Measurements from ENCODE around the gene HSPB6.

Gene HSPB6

DNA sequence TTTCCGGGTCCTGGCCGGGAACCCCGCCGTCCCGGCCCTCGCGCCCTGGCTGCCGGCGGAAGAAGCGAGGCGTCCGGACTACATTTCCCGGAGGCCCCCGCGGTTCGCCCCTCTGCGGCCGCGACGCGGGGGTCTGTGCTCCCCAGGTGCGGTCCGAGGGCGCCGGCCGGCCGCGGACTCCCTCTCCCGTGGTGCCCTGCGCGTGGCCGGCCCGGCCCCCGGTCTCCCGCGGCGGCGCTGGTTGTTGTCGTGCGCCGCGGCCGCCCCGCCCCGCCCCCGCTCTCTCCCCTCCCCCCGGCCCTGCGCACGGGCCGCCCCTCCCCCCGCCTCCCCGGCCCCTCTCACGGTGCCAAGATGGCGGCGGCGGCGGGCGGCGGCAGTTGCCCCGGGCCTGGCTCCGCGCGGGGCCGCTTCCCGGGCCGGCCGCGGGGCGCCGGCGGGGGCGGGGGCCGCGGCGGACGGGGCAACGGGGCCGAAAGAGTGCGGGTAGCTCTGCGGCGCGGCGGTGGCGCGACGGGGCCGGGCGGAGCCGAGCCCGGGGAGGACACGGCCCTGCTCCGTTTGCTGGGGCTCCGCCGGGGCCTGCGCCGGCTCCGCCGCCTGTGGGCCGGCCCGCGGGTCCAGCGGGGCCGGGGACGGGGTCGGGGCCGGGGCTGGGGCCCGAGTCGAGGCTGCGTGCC is 39.0 kb downstream of the HSPB6 start, which contains the start of gene KMT2B:
Gene KMT2B (plus strand): TSS at position 339 of the 680 bp plus-strand sequence. CDS start 16 bp downstream, at position 355.
- TF ChIP-seq FOXP2 (optimal IDR thresholded peaks at IDR 0.05; ENCODE audit: borderline replicate concordance, extremely low read depth, extremely low read length, insufficient read depth) (no peak), SIN3A (IDR thresholded peaks at IDR 0.05; ENCODE audit: borderline replicate concordance, insufficient read depth, low read length) (no peak), TAF1 (IDR thresholded peaks at IDR 0.05; ENCODE audit: borderline replicate concordance, insufficient read depth, low read length) (no peak), POLR2AphosphoS5 (IDR thresholded peaks at IDR 0.05; ENCODE audit: low read depth, low read length) (no peak)
- TF ChIP-seq, protein P1, sequence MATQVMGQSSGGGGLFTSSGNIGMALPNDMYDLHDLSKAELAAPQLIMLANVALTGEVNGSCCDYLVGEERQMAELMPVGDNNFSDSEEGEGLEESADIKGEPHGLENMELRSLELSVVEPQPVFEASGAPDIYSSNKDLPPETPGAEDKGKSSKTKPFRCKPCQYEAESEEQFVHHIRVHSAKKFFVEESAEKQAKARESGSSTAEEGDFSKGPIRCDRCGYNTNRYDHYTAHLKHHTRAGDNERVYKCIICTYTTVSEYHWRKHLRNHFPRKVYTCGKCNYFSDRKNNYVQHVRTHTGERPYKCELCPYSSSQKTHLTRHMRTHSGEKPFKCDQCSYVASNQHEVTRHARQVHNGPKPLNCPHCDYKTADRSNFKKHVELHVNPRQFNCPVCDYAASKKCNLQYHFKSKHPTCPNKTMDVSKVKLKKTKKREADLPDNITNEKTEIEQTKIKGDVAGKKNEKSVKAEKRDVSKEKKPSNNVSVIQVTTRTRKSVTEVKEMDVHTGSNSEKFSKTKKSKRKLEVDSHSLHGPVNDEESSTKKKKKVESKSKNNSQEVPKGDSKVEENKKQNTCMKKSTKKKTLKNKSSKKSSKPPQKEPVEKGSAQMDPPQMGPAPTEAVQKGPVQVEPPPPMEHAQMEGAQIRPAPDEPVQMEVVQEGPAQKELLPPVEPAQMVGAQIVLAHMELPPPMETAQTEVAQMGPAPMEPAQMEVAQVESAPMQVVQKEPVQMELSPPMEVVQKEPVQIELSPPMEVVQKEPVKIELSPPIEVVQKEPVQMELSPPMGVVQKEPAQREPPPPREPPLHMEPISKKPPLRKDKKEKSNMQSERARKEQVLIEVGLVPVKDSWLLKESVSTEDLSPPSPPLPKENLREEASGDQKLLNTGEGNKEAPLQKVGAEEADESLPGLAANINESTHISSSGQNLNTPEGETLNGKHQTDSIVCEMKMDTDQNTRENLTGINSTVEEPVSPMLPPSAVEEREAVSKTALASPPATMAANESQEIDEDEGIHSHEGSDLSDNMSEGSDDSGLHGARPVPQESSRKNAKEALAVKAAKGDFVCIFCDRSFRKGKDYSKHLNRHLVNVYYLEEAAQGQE (IDR thresholded peaks at IDR 0.05; ENCODE audit: insufficient read depth in 1 of 2, low read depth in 2 of 2, low read length in 2 of 2), result no peak

DNA sequence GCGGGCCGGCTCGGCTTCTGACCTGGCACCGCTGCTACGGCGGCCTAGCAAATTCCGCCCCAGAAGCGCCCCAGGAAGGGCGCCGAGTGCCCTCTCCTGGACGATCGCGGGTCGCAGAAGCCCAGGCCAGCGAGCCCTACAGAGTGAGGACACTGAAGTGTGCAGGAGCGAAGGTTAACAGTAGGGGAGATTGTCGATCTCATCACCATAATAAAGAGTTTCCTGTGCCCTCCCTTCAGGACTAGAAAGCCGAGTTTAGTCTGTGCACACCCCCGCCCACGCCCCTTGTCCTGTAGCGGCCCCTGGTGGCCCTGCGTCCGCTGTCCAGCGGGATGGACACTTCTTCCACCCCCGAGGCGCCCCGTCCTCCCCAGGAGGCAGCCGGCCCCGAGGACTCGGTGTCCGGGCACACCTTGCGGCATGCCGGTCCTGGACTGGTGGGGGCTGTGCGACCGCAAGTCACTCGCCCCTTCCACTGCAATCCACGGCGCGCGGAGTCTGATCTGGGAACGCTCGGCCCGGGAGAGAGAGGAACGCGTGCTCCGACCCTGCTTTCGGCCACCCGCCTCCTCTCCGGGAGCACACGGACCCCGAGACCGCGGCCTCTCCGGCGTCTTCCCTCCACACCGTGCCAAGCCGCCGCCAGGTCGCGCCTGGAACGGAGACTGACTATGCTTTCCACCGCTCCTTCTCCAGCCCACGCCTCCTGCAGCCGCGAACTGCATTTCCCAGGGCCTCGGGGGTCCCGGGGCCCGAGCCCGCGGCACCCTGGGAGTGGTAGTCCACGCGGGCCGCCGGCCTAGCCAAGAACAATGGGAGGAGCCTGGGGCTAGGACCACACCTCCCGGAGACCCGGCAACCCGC is 39.8 kb downstream of the HSPB6 start:
- TF ChIP-seq POLR2AphosphoS5 (IDR thresholded peaks at IDR 0.05; ENCODE audit: low read depth, low read length), result peak; percentile 85
- TF ChIP-seq, protein P1 (IDR thresholded peaks at IDR 0.05; ENCODE audit: insufficient read depth in 1 of 2, low read depth in 2 of 2, low read length in 2 of 2), result 0 out of 4 replicates have a peak, but pooled peaks of 1 of the 2 experiments have one; percentile 42
- TF ChIP-seq FOXP2 (optimal IDR thresholded peaks at IDR 0.05; ENCODE audit: borderline replicate concordance, extremely low read depth, extremely low read length, insufficient read depth), result peak; percentile 77
- TF ChIP-seq SIN3A (IDR thresholded peaks at IDR 0.05; ENCODE audit: borderline replicate concordance, insufficient read depth, low read length), result peak; percentile 58; the same call in 1 of the 2 replicates
- TF ChIP-seq TAF1 (IDR thresholded peaks at IDR 0.05; ENCODE audit: borderline replicate concordance, insufficient read depth, low read length), result peak; percentile 19; the same call in 1 of the 2 replicates

GRCh38 chr19:35715981-35716800 is 40.6 kb downstream of the HSPB6 start:
- no peak for TF ChIP-seq POLR2AphosphoS5 (IDR thresholded peaks at IDR 0.05; ENCODE audit: low read depth, low read length)
- TF ChIP-seq FOXP2 (optimal IDR thresholded peaks at IDR 0.05; ENCODE audit: borderline replicate concordance, extremely low read depth, extremely low read length, insufficient read depth), result no peak
- no peak; the same call in 1 of the 2 replicates for TF ChIP-seq TAF1 (IDR thresholded peaks at IDR 0.05; ENCODE audit: borderline replicate concordance, insufficient read depth, low read length)
- TF ChIP-seq, protein P1 (IDR thresholded peaks at IDR 0.05; ENCODE audit: insufficient read depth in 1 of 2, low read depth in 2 of 2, low read length in 2 of 2), result no peak
- TF ChIP-seq SIN3A (IDR thresholded peaks at IDR 0.05; ENCODE audit: borderline replicate concordance, insufficient read depth, low read length), result no peak

- no peak for TF ChIP-seq TAF1 (IDR thresholded peaks at IDR 0.05; ENCODE audit: borderline replicate concordance, insufficient read depth, low read length)
- TF ChIP-seq, protein P1 (IDR thresholded peaks at IDR 0.05; ENCODE audit: insufficient read depth in 1 of 2, low read depth in 2 of 2, low read length in 2 of 2), result no peak
- TF ChIP-seq SIN3A (IDR thresholded peaks at IDR 0.05; ENCODE audit: borderline replicate concordance, insufficient read depth, low read length), result no peak
- no peak for TF ChIP-seq POLR2AphosphoS5 (IDR thresholded peaks at IDR 0.05; ENCODE audit: low read depth, low read length)
- no peak for TF ChIP-seq FOXP2 (optimal IDR thresholded peaks at IDR 0.05; ENCODE audit: borderline replicate concordance, extremely low read depth, extremely low read length, insufficient read depth)
Measured at GRCh38 chr19:35715355-35715809, 41.4 kb downstream of the HSPB6 start.
